Left forelimb (tissue), 1 donor: ENCODE results near the gene ZNF772.

Experiments used
- DNase-seq: peaks from one replicate; pipeline ENCODE4 v3.0.0-alpha.2; 2018; ENCODE audit warnings: low spot score

Gene ZNF772

DNA sequence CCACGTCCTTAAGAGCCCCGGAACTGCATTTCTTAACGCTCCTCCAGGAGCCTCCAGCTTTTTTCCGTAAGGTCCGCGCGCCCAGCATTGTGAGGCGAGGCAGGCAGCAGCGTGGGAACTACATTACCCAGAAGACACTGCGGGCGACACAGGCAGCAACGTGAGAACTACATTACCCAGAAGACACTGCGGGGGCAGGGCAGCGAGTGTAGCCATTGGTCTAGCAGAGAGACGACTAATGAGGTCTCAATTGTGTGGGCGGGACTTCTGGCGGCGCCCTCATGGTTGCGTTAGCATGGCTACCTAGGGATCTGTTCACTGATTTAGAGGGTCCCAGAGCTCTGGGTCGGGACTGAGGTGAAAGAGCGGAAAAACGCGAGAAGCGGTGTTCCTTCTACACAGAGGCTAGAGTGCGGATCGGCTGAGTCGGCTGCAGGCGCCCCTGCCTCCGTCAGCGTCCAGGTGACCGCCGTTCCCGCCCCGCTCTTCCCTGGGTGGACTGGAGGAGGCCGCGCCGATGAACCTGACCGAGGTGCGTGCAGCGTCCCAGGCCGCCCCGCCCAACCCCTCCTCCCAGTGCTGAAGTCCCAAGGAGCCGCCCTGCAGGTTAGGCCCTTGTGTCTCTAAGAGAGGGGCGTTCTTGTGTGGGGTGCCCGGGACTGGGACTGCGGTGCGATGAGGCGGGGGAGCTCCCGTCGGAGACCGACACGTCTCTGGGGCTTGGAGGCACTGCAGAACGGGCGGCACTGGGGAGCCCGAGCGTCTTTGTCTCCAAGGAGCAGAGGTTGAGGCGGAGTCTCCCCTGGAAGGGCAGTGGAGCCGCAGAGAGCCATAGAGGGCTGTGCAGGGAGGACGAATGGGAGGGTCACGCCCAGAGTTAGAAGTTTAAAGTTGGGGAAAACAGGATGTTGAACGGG, 42.0 kb downstream of the ZNF772 start, which contains the start of gene ZNF749:
Gene ZNF749, plus strand, starts transcription at position 264 of the 917 bp plus-strand sequence. Its CDS starts 254 bp downstream, at position 518.
- DNase-seq: peak; percentile 95

DNA sequence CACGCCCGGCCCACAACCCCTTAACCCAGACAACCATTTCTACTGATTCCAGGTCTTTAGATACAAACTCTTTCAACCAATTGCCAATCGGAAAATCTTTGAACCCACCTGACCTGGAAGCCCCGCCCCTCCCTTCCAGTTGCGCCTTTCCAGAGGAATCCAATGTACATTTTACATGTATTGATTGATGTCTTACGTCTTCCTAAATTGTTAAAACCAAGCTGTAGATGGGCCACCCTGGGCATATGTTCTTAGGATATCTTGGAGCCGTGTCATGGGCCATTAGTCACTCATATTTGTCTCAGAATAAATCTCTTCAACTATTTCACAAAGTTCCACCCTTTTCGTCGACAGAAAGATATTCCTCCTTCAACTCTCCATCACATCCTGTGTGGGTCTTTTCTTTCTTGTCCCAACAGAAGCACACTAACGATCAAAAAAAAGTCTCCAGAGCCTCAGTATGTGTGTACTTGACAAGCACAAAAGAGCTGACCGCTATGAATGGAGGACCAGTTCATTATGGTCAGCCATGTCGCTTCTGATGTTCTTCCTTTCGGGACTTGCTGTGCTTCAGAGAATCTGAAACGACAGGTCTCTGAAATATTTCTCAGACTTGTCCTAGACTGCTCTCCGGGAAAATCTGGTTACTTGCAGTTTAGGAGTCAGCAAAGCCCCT, 42.8 kb downstream of the ZNF772 start:
- DNase-seq: no peak

DNA sequence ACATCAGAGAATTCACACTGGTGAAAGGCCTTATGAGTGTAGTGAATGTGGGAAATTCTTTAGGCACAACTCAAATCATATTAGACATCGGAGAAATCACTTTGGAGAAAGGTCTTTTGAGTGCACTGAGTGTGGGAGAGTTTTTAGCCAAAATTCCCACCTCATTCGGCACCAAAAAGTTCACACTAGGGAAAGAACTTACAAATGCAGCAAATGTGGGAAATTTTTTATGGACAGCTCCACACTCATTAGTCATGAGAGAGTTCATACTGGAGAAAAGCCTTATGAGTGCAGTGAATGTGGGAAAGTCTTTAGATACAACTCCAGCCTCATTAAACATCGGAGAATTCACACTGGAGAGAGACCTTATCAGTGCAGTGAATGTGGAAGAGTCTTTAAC, 56.3 kb downstream of the ZNF772 start:
- DNase-seq: no peak

DNA sequence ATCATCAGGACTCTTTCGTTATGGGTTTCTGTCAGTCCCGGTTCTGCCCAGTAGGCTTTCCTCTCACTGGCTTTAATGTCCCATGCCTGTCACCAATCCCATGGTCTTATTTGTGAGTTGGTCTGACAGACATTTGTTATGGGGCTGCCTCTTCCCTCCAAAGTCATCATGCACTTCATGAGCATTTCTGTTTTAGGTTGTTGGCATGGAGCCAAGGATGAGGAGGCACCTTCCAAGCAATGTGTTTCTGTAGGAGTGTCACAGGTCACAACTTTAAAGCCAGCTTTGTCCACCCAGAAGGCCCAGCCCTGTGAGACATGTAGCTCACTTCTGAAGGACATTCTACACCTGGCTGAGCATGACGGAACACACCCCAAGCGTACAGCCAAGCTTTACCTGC, 57.9 kb downstream of the ZNF772 start:
- DNase-seq: no peak
